HEK293T (cell line): Measurements from ENCODE around the gene GRM4.

Source experiments
- CTCF ChIA-PET: fragments of 350-600 bp; formaldehyde crosslinking; extraction: SDS; loops from one replicate; lab custom pipeline; 2021; ENCODE audit warnings: antibody characterized with exemption, inconsistent platforms; lab: Yijun Ruan, JAX
- POLR2A ChIA-PET: fragments of 350-600 bp; formaldehyde crosslinking; extraction: SDS; loops from one replicate; lab custom pipeline; 2020; ENCODE audit warnings: antibody characterized with exemption, inconsistent platforms; lab: Yijun Ruan, JAX
- DNase-seq: peaks from one replicate; pipeline ENCODE4 v3.0.0; 2012; ENCODE audit warnings: mixed read lengths; ENCODE audit errors: extremely low spot score
- ARNT ChIP-seq: fragments of 450-650 bp; IDR thresholded peaks from 2 replicates; pipeline ENCODE4 v1.6.1; 2017; ENCODE audit warnings: mild to moderate bottlenecking
- BHLHE40 ChIP-seq: fragments of 450-650 bp; IDR thresholded peaks from 2 replicates; pipeline ENCODE4 v1.6.1; 2016; ENCODE audit warnings: mild to moderate bottlenecking, moderate library complexity, borderline replicate concordance
- CTBP1 ChIP-seq: fragments of 450-650 bp; IDR thresholded peaks from 2 replicates; pipeline ENCODE4 v1.6.1; 2016; ENCODE audit warnings: borderline replicate concordance
- ELF4 ChIP-seq: fragments of 450-650 bp; IDR thresholded peaks from 2 replicates; pipeline ENCODE4 v1.6.1; 2017; ENCODE audit warnings: antibody characterized with exemption
- FOXA1 ChIP-seq: fragments of 450-650 bp; IDR thresholded peaks from 2 replicates; pipeline ENCODE4 v1.6.1; 2016; ENCODE audit warnings: mild to moderate bottlenecking
- FOXK2 ChIP-seq: fragments of 450-650 bp; IDR thresholded peaks from 2 replicates; pipeline ENCODE4 v1.6.1; 2016; ENCODE audit warnings: mild to moderate bottlenecking
- FOXM1 ChIP-seq: fragments of 450-650 bp; IDR thresholded peaks from 2 replicates; pipeline ENCODE4 v1.6.1; 2017; ENCODE audit warnings: mild to moderate bottlenecking, borderline replicate concordance
- HDGF ChIP-seq: fragments of 450-650 bp; IDR thresholded peaks from 2 replicates; pipeline ENCODE4 v1.6.1; 2017; ENCODE audit warnings: antibody characterized with exemption, borderline replicate concordance
- L3MBTL2 ChIP-seq: fragments of 450-650 bp; conservative IDR thresholded peaks from 2 replicates; pipeline ENCODE4 v1.6.1; 2016; ENCODE audit warnings: mild to moderate bottlenecking
- LEF1 ChIP-seq: fragments of 450-650 bp; IDR thresholded peaks from 2 replicates; pipeline ENCODE4 v1.6.1; 2017; ENCODE audit warnings: mild to moderate bottlenecking, borderline replicate concordance
- NFRKB ChIP-seq: fragments of 450-650 bp; IDR thresholded peaks from 2 replicates; pipeline ENCODE4 v1.6.1; 2016; ENCODE audit warnings: mild to moderate bottlenecking, moderate library complexity
- PKNOX1 ChIP-seq: fragments of 450-650 bp; IDR thresholded peaks from 2 replicates; pipeline ENCODE4 v1.6.1; 2016
- SP1 ChIP-seq: fragments of 450-650 bp; IDR thresholded peaks from 2 replicates; pipeline ENCODE4 v1.6.1; 2017
- SUZ12 ChIP-seq: fragments of 450-650 bp; IDR thresholded peaks from 2 replicates; pipeline ENCODE4 v1.6.1; 2016; ENCODE audit warnings: mild to moderate bottlenecking
- TARDBP ChIP-seq: fragments of 450-650 bp; IDR thresholded peaks from 2 replicates; pipeline ENCODE4 v1.6.1; 2016
- ZNF384 ChIP-seq: fragments of 450-650 bp; IDR thresholded peaks from 2 replicates; pipeline ENCODE4 v1.6.1; 2016

Gene GRM4

GRCh38 chr6:34138191-34138590 is 7.7 kb downstream of the GRM4 start:
- DNase-seq: no peak
- ChIA-PET CTCF (interaction anchor here (0.6 to 1.2 kb wide), 3 partner anchors 12 to 83 kb away, joined by 3 to 4 read pairs (median 3); no protein-coding TSS in a partner anchor), POLR2A (no interaction called here)
- TF ChIP-seq BHLHE40: no peak
- TF ChIP-seq HDGF: no peak
- no peak for TF ChIP-seq SP1

- POLR2A ChIA-PET: interaction anchor here (0.6 kb wide), 1 partner anchor 10 kb away, joined by 3 read pairs; no protein-coding TSS in a partner anchor
- CTCF ChIA-PET: interaction anchor here (0.6 to 2.1 kb wide), 5 partner anchors 9 to 429 kb away, joined by 3 to 5 read pairs (median 3); no protein-coding TSS in a partner anchor
- TF ChIP-seq SUZ12 (no peak), SP1 (no peak), NFRKB (no peak), FOXM1 (no peak), HDGF (no peak), ELF4 (no peak), ZNF384 (no peak), LEF1 (no peak), PKNOX1 (no peak), CTBP1 (no peak), L3MBTL2 (no peak), ARNT (no peak), BHLHE40 (no peak), TARDBP (no peak), FOXK2 (no peak)
- DNase-seq: no peak
Observed at GRCh38 chr6:34135541-34135940, 10.3 kb downstream of the GRM4 start.

GRCh38 chr6:34132486-34133185 is 13.3 kb downstream of the GRM4 start:
- peak; percentile 70 for DNase-seq
- CTCF ChIA-PET: no interaction called here
- POLR2A ChIA-PET: no interaction called here
- TF ChIP-seq L3MBTL2: no peak
- no peak for TF ChIP-seq SUZ12
- TF ChIP-seq ARNT: no peak
- TF ChIP-seq HDGF: no peak
- TF ChIP-seq SP1: no peak
- TF ChIP-seq LEF1: no peak
- TF ChIP-seq ZNF384: no peak
- no peak for TF ChIP-seq PKNOX1
- no peak for TF ChIP-seq FOXA1
- no peak for TF ChIP-seq FOXM1
- no peak for TF ChIP-seq CTBP1
- TF ChIP-seq ELF4: no peak
- no peak for TF ChIP-seq FOXK2
- TF ChIP-seq TARDBP: no peak
- TF ChIP-seq NFRKB: no peak

GRCh38 chr6:34131326-34132290 is 14.3 kb downstream of the GRM4 start:
- POLR2A ChIA-PET: no interaction called here
- CTCF ChIA-PET: interaction anchor here (0.6 to 1.2 kb wide), 3 partner anchors 16 to 71 kb away, joined by 3 to 4 read pairs (median 3); no protein-coding TSS in a partner anchor
- no peak for DNase-seq
- TF ChIP-seq TARDBP: no peak
- TF ChIP-seq HDGF: no peak
- no peak for TF ChIP-seq L3MBTL2
- no peak for TF ChIP-seq SP1
- TF ChIP-seq PKNOX1: no peak
- no peak for TF ChIP-seq FOXA1
- TF ChIP-seq NFRKB: no peak
- no peak for TF ChIP-seq BHLHE40
- no peak for TF ChIP-seq FOXK2

- ChIA-PET CTCF (interaction anchor here (0.6 to 1.2 kb wide), 2 partner anchors 15 to 70 kb away, joined by 3 to 4 read pairs; no protein-coding TSS in a partner anchor), POLR2A (no interaction called here)
- no peak for DNase-seq
Observed at GRCh38 chr6:34130862-34131261, 15.0 kb downstream of the GRM4 start.

More at GRCh38 chr6:34130862-34131261, 15.0 kb downstream of the GRM4 start:
- no peak for TF ChIP-seq BHLHE40
- no peak for TF ChIP-seq HDGF
- TF ChIP-seq PKNOX1: no peak
- no peak for TF ChIP-seq NFRKB
- TF ChIP-seq FOXK2: no peak
- TF ChIP-seq FOXA1: no peak
- no peak for TF ChIP-seq FOXM1
- no peak for TF ChIP-seq LEF1
- TF ChIP-seq SUZ12: no peak
- TF ChIP-seq ELF4: no peak
- no peak for TF ChIP-seq CTBP1
- TF ChIP-seq ARNT: no peak
- TF ChIP-seq ZNF384: no peak
- TF ChIP-seq L3MBTL2: no peak
- TF ChIP-seq TARDBP: no peak
- no peak for TF ChIP-seq SP1
